ENCODE data around the gene SLIT3. TPM values are rescaled to one million over a fixed set of nuclear protein-coding genes. Genes with fewer than 3 reads are reported as not detected.

SLIT3 gene
- total RNA-seq, 1 donor from 2014 or later = 3.1 TPM

GRCh38 chr5:168936511-168936910 is 364.4 kb downstream of the SLIT3 start:
- no peak overlapping the region for H3K4me3 ChIP-seq (ENCODE audit: low read depth, low read length)
- no peak for DNase-seq (ENCODE audit: low read depth)
- TF ChIP-seq CTCF (conservative IDR thresholded peaks at IDR 0.05; ENCODE audit: low read depth, low read length) = no peak

DNA sequence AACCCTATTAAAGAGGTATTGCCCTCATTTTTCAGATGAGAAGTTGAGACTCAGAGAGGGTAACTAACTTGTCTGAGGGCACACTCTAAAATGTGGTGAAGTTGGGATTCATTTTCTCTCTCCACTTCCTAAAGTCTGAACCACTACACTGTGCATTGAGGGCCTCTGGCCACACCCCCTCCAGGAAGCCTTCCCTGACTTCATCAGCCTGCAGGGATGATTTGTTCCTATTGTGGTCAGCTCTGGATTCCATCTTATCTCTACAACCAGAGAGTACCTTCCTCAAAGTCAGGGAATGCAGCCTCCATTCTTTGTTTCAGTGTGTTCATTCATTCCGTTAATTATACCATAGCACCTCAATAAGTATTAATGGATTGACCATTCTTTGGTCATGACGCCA is 365.8 kb downstream of the SLIT3 start:
- DNase-seq (ENCODE audit: low read depth) = no peak
- no peak for TF ChIP-seq CTCF (conservative IDR thresholded peaks at IDR 0.05; ENCODE audit: low read depth, low read length)

GRCh38 chr5:168934169-168934568 is 366.8 kb downstream of the SLIT3 start:
- no peak overlapping the region for H3K4me3 ChIP-seq (ENCODE audit: low read depth, low read length)
- DNase-seq (ENCODE audit: low read depth) = peak; percentile 75
- TF ChIP-seq CTCF (conservative IDR thresholded peaks at IDR 0.05; ENCODE audit: low read depth, low read length) = no peak

More for the DNA sequence above, 365.8 kb downstream of the SLIT3 start:
- no peak overlapping the region for H3K4me3 ChIP-seq (ENCODE audit: low read depth, low read length)

DNA sequence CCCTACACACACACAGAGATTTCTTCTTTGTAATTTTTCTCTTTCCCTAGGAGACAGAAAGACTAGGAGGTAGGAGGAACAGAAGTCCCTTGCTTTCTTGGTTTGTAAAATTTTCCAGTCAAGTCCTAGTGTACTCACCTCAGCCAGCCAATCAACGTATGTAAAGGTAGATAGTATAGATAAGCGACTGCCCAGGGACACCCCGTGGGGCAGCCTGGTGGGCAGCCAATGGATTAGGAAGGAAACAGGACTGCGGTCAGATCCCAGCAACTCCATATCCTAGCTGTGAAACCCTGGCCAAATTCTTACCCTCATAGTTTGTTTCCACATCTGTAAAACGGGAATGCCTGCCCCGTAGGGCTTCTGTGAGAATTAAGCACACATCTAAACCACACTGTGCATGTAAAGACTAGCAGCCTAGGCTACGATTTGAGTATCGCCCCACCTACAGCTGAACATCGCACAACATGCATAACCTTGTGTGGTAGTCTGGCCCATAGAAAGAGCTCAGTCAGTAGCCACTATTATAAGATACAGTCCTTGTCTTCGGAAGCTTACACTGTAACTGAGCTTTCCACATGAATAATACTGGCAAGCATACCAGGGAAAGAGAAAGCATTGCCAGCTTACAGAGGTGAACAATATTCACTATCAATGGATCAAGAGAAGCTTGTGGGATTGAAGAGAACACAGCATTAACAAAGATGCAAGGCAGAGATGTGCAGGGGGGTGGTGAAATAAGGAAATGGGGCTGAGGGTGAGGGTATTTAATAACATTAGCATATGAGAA is 368.3 kb downstream of the SLIT3 start:
- no peak for TF ChIP-seq CTCF (conservative IDR thresholded peaks at IDR 0.05; ENCODE audit: low read depth, low read length)
- DNase-seq (ENCODE audit: low read depth) = no peak
- no peak overlapping the region for H3K4me3 ChIP-seq (ENCODE audit: low read depth, low read length)

- H3K4me3 ChIP-seq (ENCODE audit: low read depth, low read length) = no peak overlapping the region
- DNase-seq (ENCODE audit: low read depth) = peak; percentile 96
- TF ChIP-seq CTCF (conservative IDR thresholded peaks at IDR 0.05; ENCODE audit: low read depth, low read length) = no peak
Measured at GRCh38 chr5:168931638-168932345, 369.1 kb downstream of the SLIT3 start.

- H3K4me3 ChIP-seq (ENCODE audit: low read depth, low read length) = no peak overlapping the region
- TF ChIP-seq CTCF (conservative IDR thresholded peaks at IDR 0.05; ENCODE audit: low read depth, low read length) = no peak
- DNase-seq (ENCODE audit: low read depth) = no peak
Measured at GRCh38 chr5:168929656-168930055, 371.3 kb downstream of the SLIT3 start.
